HEK293 (cell line): ENCODE results near the gene PSEN2.

Experiments
- ELK4 ChIP-seq: IDR thresholded peaks from 2 replicates; pipeline ENCODE4 v1.6.1; 2011; ENCODE audit warnings: mild to moderate bottlenecking, low read depth, low read length, borderline replicate concordance
- GLIS2 ChIP-seq: fragments of 450-650 bp; formaldehyde crosslinking; IDR thresholded peaks from 2 replicates; pipeline ENCODE4 v1.5.1; 2016; ENCODE audit warnings: missing biosample characterization, missing genetic modification characterization
- HIC1 ChIP-seq: fragments of 450-650 bp; formaldehyde crosslinking; IDR thresholded peaks from 2 replicates; pipeline ENCODE4 v1.5.1; 2016; ENCODE audit warnings: missing biosample characterization, missing genetic modification characterization
- IKZF3 ChIP-seq: fragments of 450-650 bp; IDR thresholded peaks from 2 replicates; pipeline ENCODE4 v1.5.0; 2018; ENCODE audit warnings: missing biosample characterization, mild to moderate bottlenecking, missing genetic modification characterization, moderate library complexity
- KLF1 ChIP-seq: fragments of 450-650 bp; formaldehyde crosslinking; IDR thresholded peaks from 2 replicates; pipeline ENCODE4 v1.5.1; 2016; ENCODE audit warnings: missing biosample characterization, missing genetic modification characterization
- KLF8 ChIP-seq: fragments of 450-650 bp; formaldehyde crosslinking; IDR thresholded peaks from 2 replicates; pipeline ENCODE4 v1.5.1; 2016; ENCODE audit warnings: missing biosample characterization, missing genetic modification characterization
- KLF9 ChIP-seq: fragments of 450-650 bp; formaldehyde crosslinking; IDR thresholded peaks from 2 replicates; pipeline ENCODE4 v1.5.1; 2016; ENCODE audit warnings: missing biosample characterization, missing genetic modification characterization, low read depth
- PRDM2 ChIP-seq: fragments of 450-650 bp; formaldehyde crosslinking; IDR thresholded peaks from 2 replicates; pipeline ENCODE4 v1.5.1; 2016; ENCODE audit warnings: missing biosample characterization, missing genetic modification characterization, borderline replicate concordance
- ZBTB7A ChIP-seq: fragments of 450-650 bp; formaldehyde crosslinking; IDR thresholded peaks from 2 replicates; pipeline ENCODE4 v1.5.1; 2016; ENCODE audit warnings: low read depth, missing biosample characterization, missing genetic modification characterization
- ZFHX2 ChIP-seq: fragments of 450-650 bp; formaldehyde crosslinking; conservative IDR thresholded peaks from 2 replicates; pipeline ENCODE4 v1.5.1; 2016; ENCODE audit warnings: missing biosample characterization, missing genetic modification characterization
- ZFP3 ChIP-seq: fragments of 450-650 bp; formaldehyde crosslinking; IDR thresholded peaks from 2 replicates; pipeline ENCODE4 v1.5.1; 2016; ENCODE audit warnings: low read depth, missing biosample characterization, missing genetic modification characterization
- ZIC2 ChIP-seq: fragments of 450-650 bp; formaldehyde crosslinking; IDR thresholded peaks from 2 replicates; pipeline ENCODE4 v1.5.1; 2016; ENCODE audit warnings: missing biosample characterization, missing genetic modification characterization
- ZNF133 ChIP-seq: fragments of 450-650 bp; formaldehyde crosslinking; IDR thresholded peaks from 2 replicates; pipeline ENCODE4 v1.5.1; 2016; ENCODE audit warnings: missing biosample characterization, missing genetic modification characterization
- ZNF138 ChIP-seq: fragments of 450-650 bp; formaldehyde crosslinking; IDR thresholded peaks from 2 replicates; pipeline ENCODE4 v1.5.1; 2016; ENCODE audit warnings: missing biosample characterization, missing genetic modification characterization, borderline replicate concordance
- ZNF157 ChIP-seq: fragments of 450-650 bp; formaldehyde crosslinking; IDR thresholded peaks from 2 replicates; pipeline ENCODE4 v1.5.1; 2016; ENCODE audit warnings: missing biosample characterization, missing genetic modification characterization
- ZNF211 ChIP-seq: fragments of 450-650 bp; formaldehyde crosslinking; IDR thresholded peaks from 2 replicates; pipeline ENCODE4 v1.5.1; 2016; ENCODE audit warnings: low read depth, missing biosample characterization, missing genetic modification characterization
- ZNF214 ChIP-seq: fragments of 450-650 bp; formaldehyde crosslinking; IDR thresholded peaks from 2 replicates; pipeline ENCODE4 v1.5.1; 2017; ENCODE audit warnings: missing biosample characterization, mild to moderate bottlenecking, missing genetic modification characterization, borderline replicate concordance
- ZNF433 ChIP-seq: fragments of 450-650 bp; formaldehyde crosslinking; IDR thresholded peaks from 2 replicates; pipeline ENCODE4 v1.5.1; 2016; ENCODE audit warnings: missing biosample characterization, missing genetic modification characterization, low read depth
- ZNF48 ChIP-seq: fragments of 450-650 bp; formaldehyde crosslinking; IDR thresholded peaks from 2 replicates; pipeline ENCODE4 v1.5.1; 2016; ENCODE audit warnings: missing biosample characterization, missing genetic modification characterization
- ZNF513 ChIP-seq: fragments of 450-650 bp; IDR thresholded peaks from 2 replicates; pipeline ENCODE4 v1.5.1; 2018; ENCODE audit warnings: missing biosample characterization, missing genetic modification characterization
- ZNF548 ChIP-seq: fragments of 450-650 bp; formaldehyde crosslinking; IDR thresholded peaks from 2 replicates; pipeline ENCODE4 v1.5.1; 2016; ENCODE audit warnings: missing biosample characterization, missing genetic modification characterization
- ZNF580 ChIP-seq: fragments of 450-650 bp; formaldehyde crosslinking; IDR thresholded peaks from 2 replicates; pipeline ENCODE4 v1.5.1; 2016; ENCODE audit warnings: missing biosample characterization, missing genetic modification characterization
- ZNF596 ChIP-seq: fragments of 450-650 bp; IDR thresholded peaks from 2 replicates; pipeline ENCODE4 v1.5.0; 2018; ENCODE audit warnings: missing biosample characterization, mild to moderate bottlenecking, missing genetic modification characterization, moderate library complexity
- ZNF621 ChIP-seq: fragments of 450-650 bp; formaldehyde crosslinking; IDR thresholded peaks from 2 replicates; pipeline ENCODE4 v1.5.1; 2017; ENCODE audit warnings: missing biosample characterization, missing genetic modification characterization
- ZNF624 ChIP-seq: fragments of 450-650 bp; formaldehyde crosslinking; IDR thresholded peaks from 2 replicates; pipeline ENCODE4 v1.5.1; 2017; ENCODE audit warnings: missing biosample characterization, missing genetic modification characterization
- ZNF785 ChIP-seq: fragments of 450-650 bp; formaldehyde crosslinking; IDR thresholded peaks from 2 replicates; pipeline ENCODE4 v1.5.1; 2016; ENCODE audit warnings: missing biosample characterization, missing genetic modification characterization
- ZSCAN16 ChIP-seq: fragments of 450-650 bp; formaldehyde crosslinking; IDR thresholded peaks from 2 replicates; pipeline ENCODE4 v1.5.1; 2016; ENCODE audit warnings: missing biosample characterization, missing genetic modification characterization

PSEN2 gene

GRCh38 chr1:226940029-226940805 is 69.8 kb downstream of the PSEN2 start, which contains the start of gene COQ8A (continued):
- TF ChIP-seq ZFHX2 (tag by site-specific recombination) (peak; percentile 99), GLIS2 (tag by site-specific recombination) (peak; percentile 97), KLF9 (tag by site-specific recombination) (no peak; the same call in 1 of the 2 replicates), ZNF138 (tag by site-specific recombination) (no peak), ZNF433 (tag by site-specific recombination) (no peak), KLF8 (tag by site-specific recombination) (peak; percentile 45; the same call in 1 of the 2 replicates), ZNF548 (tag by site-specific recombination) (no peak), ZNF624 (no peak), ZSCAN16 (peak; percentile 73), PRDM2 (tag by site-specific recombination) (no peak), ZIC2 (tag by site-specific recombination) (no peak; the same call in 1 of the 2 replicates), ZNF214 (tag by site-specific recombination) (no peak), ZNF133 (tag by site-specific recombination) (0 out of 2 replicates have a peak, but pooled peaks have one; percentile 50), IKZF3 (tag by site-specific recombination) (no peak), ZFP3 (tag by site-specific recombination) (no peak), ZNF157 (tag by site-specific recombination) (no peak), ELK4 (no peak), ZNF513 (tag by site-specific recombination) (no peak), ZNF596 (tag by site-specific recombination) (0 out of 2 replicates have a peak, but pooled peaks have one; percentile 27), ZBTB7A (tag by site-specific recombination) (peak; percentile 77; the same call in 1 of the 2 replicates), HIC1 (tag by site-specific recombination) (peak; percentile 79), KLF1 (tag by site-specific recombination) (peak; percentile 62; the same call in 1 of the 2 replicates), ZNF211 (tag by site-specific recombination) (no peak), ZNF48 (no peak), ZNF580 (tag by site-specific recombination) (peak; percentile 77; the same call in 1 of the 2 replicates), ZNF621 (tag by site-specific recombination) (peak; percentile 98), ZNF785 (tag by site-specific recombination) (peak; percentile 58; the same call in 1 of the 2 replicates)
